Brain pericyte (primary cell): ENCODE results near the gene NDUFS7.
"Not testable (repeated sequence)": the region's sequence is repeated elsewhere in the genome, so short reads cannot be mapped to it uniquely, and the experiment has no call there.

Experiments used
- DNase-seq: peaks from one replicate; pipeline ENCODE4 v3.0.0-alpha.2; 2012; ENCODE audit warnings: low read depth, low spot score

Gene NDUFS7

GRCh38 chr19:1432507-1432887 is 48.8 kb downstream of the NDUFS7 start:
- no peak for DNase-seq

DNA sequence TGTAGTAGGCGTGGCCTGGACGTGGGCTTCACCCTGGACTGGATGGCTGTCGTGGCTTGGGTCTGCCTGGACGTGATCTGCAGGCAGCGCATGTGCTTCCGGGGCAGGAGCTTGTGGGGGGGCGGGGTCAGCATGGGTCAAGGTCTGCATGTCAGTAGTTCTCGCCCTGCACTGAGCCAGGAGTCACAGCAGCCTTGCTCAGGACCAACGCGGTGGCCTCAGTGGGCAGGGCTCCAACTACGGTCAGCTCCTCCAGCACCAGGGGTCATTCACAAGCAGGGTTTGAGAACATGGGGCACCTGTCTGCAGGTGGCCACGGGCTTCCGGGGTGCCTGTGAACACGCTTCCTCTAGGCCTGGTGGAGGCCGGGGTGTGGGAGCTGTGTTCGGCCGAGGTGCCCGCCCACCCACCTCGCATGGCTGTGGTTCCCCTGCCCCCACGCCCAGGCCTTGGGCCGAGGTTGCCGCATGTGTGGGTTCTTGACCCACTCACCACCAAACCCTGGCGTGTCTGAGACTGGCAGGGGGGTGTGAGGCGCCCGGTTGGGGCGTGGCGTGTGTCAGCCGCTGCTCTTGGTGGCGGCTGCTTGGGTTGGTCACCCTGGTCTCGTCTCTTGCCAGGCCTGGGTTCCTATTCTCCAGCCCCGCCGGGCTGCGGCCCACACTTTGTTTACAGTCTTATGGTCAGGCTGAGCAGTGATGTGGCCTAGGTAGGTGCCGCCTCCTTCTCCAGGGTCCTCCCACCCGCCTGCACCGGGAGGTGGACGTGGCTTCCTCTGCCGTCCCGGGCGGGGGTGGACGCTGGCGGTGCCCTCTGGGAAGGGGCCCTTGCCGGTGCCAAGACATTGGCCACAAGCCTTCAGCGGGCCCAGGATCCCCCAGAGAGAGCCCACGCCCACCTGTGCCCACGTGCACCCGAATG is 49.7 kb downstream of the NDUFS7 start:
- no peak for DNase-seq

DNA sequence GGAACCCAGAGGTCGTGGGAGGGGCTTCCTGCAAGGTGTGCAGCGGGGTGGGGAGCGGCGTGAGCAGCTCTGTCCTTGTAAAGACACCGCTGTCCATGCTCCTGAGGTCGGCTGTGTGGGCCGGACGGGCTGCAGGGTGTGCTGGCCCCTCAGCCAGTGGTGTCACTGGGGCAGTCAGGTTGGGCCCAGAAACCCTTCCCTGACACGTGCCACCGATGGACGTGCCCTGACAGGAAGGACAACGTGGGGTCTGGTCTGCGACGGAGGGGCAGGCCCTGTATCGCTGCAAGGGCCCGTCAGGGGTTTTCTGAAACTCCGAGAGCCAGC is 50.3 kb downstream of the NDUFS7 start:
- no peak for DNase-seq

DNA sequence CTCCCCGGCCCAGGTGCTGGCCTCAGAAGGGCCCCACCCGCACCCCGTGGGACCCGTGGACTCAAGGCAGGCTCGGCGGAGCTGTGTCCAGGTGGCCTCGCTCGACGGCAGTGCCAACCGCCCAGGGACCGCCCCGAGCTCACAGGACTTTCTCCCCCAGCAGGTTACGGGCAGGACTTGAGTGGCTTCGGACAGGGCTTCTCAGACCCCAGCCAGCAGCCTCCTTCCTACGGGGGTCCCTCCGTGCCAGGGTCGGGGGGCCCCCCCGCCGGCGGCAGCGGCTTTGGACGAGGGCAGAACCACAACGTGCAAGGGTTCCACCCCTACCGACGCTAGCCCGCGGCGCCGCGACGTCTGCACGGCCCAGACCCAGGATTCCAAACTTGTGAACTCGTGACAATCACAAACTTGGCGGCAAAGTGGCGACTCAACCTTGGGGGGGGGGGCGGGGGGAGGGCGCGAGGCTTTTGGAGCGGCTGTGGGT is 50.9 kb downstream of the NDUFS7 start:
- no peak for DNase-seq

DNA sequence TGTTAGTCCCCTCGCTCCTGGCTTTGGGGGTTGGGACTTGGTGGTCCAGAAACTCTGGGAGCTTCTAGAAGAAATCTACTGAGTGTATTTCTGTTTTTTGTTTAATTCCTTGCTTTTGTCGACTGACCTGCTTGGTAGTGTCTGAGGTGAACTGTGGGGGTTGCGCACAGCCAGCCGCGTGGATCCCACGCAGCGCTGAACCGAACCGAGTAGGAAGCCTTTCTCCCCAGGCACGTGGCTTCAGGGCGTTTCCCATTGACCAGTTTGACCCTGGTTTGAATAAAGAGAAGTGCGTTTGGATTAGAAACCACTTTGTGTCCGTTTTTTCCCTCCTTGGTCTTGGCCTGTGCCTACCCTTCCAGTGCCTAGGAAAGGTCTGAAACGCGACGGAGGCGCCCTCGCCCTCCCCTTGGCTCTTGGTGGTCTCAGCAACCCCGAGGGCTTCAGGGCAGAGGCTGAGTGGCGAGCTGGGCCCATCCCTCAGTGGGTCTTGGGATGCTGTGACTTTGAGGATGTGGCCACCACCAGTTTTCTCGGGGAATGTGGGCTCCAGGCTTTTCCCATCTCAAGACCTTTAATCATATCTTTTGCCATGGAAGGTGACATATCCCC is 51.8 kb downstream of the NDUFS7 start:
- no peak for DNase-seq

- no peak for DNase-seq
Observed at GRCh38 chr19:1437609-1438008, 53.9 kb downstream of the NDUFS7 start.

- peak; percentile 90 for DNase-seq
Observed at GRCh38 chr19:1438035-1438932, 54.6 kb downstream of the NDUFS7 start, which contains the start of gene RPS15. RPS15 (plus strand) TSS chr19:1438396; CDS start chr19:1438426, 30 bp downstream.

DNA sequence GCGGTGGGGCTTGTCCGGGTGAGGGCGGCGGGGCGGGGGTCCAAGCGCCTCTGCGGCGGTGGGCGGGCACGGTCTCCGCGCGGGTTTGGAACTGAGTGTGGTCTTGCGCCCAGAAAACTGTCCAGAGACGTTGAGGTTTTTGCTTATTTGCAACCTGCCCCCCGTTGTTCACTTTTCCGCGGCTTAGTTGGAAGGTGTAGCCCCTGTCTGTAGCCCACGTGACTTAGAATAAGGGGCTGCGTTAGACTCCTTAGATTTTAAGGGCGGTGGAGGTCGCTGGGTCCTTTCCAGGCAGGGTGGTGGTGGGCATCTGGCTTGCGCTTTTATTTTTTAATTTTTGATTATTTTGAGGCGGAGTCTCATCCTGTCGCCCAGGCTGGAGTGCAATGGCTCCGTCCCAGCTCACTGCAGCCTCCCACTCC is 55.2 kb downstream of the NDUFS7 start:
- DNase-seq, result no peak

DNA sequence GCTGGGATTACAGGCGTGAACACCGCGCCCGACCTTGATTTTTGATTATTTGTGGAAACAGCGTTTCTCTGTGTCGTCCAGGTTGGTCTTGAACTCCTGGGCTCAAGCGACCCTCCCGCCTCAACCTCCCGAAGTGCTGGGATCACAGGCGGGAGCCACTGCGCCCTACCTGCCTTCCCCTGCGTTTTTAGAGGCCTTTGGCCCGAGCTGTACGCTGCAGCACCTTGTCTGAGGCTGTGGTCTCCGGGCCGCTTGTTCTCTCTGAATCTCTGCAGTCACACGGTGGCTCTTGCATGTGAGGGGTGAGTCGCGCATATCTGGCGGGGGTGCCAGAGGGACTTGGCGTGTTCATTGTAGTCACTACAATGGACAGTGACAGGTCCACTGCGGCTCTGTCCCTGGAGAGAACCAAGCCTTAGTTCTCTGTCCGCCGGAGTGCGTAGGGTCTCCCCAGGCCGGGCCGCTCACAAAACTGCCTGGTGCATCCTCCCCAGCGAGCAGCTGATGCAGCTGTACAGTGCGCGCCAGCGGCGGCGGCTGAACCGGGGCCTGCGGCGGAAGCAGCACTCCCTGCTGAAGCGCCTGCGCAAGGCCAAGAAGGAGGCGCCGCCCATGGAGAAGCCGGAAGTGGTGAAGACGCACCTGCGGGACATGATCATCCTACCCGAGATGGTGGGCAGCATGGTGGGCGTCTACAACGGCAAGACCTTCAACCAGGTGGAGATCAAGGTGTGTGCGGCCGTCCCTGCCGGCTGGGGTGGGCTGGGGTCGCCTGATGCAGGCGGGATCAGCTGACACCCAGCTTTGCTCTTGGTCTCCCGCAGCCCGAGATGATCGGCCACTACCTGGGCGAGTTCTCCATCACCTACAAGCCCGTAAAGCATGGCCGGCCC is 56.1 kb downstream of the NDUFS7 start:
- not testable (repeated sequence) for DNase-seq

GRCh38 chr19:1440418-1440801 is 56.7 kb downstream of the NDUFS7 start:
- DNase-seq, result no peak

DNA sequence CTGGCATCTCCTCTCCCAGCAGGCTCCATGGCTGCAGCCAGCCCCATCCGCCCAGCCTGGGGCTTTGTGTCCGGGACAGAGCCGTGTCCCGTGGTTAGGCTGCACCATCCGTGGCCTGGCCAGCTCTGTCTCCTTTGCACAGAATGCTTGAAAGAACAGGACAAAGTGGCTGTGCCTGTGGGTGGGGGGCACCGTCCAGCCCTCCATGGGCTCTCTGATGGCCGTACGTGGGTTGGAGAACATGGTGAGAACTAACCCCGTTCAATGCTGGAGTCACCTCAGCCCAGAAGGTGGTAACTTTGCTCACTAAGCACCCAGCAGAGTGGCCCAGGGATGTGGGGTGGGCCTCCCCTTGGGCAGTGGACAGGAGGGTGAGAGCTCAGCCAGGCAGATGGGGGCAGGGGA is 57.3 kb downstream of the NDUFS7 start:
- DNase-seq, result no peak

DNA sequence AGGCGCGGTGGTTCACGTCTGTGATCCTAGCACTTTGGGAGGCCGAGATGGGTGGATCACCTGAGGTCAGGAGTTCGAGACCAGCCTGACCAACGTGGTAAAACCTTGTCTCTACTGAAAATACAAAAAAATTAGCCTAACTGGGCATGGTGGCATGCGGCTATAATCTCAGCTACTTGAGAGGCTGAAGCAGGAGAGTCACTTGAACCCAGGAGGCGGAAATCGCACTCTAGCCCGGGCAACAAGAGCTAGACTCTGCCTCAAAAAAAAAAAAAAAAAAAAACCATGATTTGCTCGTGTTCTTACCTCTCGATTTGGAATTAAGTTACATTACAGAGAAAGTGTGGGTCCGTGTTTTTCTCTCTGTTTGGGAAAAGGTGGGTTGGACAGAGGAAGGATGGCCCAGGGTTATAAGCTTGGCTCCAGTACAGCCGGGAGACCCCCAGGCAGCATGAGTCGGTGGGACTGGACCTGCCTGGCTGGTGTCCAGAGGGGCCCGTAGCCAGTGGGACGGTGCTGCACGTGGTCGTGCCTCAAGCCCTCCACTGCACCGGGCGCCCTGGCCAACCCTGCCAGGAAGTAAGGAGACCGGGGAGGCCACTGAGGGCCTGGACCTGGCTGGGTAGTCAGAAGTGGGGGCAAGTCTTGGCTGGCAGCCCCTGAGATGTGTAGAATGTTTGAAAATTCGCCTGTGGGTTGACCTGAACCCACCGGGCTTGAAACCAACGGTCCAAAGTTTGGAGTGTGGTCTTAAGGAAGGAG is 58.2 kb downstream of the NDUFS7 start:
- no peak for DNase-seq
